Keratinocyte (primary cell): ENCODE data around the gene CCDC3.

ENCODE experiments used
- CTCF ChIP-seq, 3 experiments: IDR thresholded peaks in 1 of 3; conservative IDR thresholded peaks in 1 of 3; optimal IDR thresholded peaks in 1 of 3; 2 replicates in 2 of 3; 3 replicates in 1 of 3; pipeline versions ENCODE3 to v1.5.1; 2011; ENCODE audit warnings: low read length in 3 of 3, mild to moderate bottlenecking in 3 of 3, moderate library complexity in 2 of 3, control low read depth in 1 of 3, inconsistent platforms in 1 of 3; ENCODE audit not compliant: insufficient read depth in 2 of 3; ENCODE audit errors: extremely low read depth in 1 of 3
- EZH2 ChIP-seq: IDR thresholded peaks from one replicate; pipeline ENCODE4 v1.6.1; 2012; ENCODE audit warnings: inconsistent platforms, mild to moderate bottlenecking, low read length, moderate library complexity

- no peak for TF ChIP-seq CTCF (optimal IDR thresholded peaks at IDR 0.05 in 1 of 3, IDR thresholded peaks at IDR 0.05 in 1 of 3, conservative IDR thresholded peaks at IDR 0.05 in 1 of 3; ENCODE audit: extremely low read depth in 1 of 3, insufficient read depth in 2 of 3, low read length in 3 of 3)
- TF ChIP-seq EZH2: no peak
Measured at GRCh38 chr10:12873172-12873571, 128.3 kb downstream of the CCDC3 start.
